ENCODE data around the gene KLF5.

GRCh38 chr13:73074926-73075325, 16.1 kb downstream of the KLF5 start:
- TF ChIP-seq CTCF (IDR thresholded peaks at IDR 0.05) (no peak), ZFX (IDR thresholded peaks at IDR 0.05; ENCODE audit: borderline replicate concordance) (no peak)

All from 22Rv1 (cell line).